OCI-LY7 (cell line): ENCODE results near the gene FASTK. TPM values are rescaled to one million over a fixed set of nuclear protein-coding genes. Genes with fewer than 3 reads are reported as not detected.

Source experiments
- BruUV-seq: library from RNA; stranded (reverse); fragments of 400-500 nt; replicated peaks from 2 replicates; lab custom pipeline; 2021; lab: Mats Ljungman, UMichigan
- CTCF ChIA-PET: fragments of 300-600 bp; sonication (Branson Sonifier 250); formaldehyde crosslinking; loops from one replicate; lab custom pipeline; 2022; ENCODE audit warnings: antibody characterized with exemption; ENCODE audit not compliant: unreplicated experiment; lab: Charles Lee
- POLR2A ChIA-PET: fragments of 300-600 bp; sonication (Branson Sonifier 250); formaldehyde crosslinking; loops from one replicate; lab custom pipeline; 2022; ENCODE audit warnings: antibody characterized with exemption; lab: Charles Lee
- DNase-seq: peaks from one replicate; pipeline ENCODE4 v3.0.0-alpha.2; 2015; ENCODE audit warnings: low spot score
- H2AFZ ChIP-seq: fragments of 200-600 bp; sonication (generic), shearing (Covaris generic); 2 replicates; pipeline ENCODE4 v1.6.1; 2014; ENCODE audit warnings: mild to moderate bottlenecking, antibody characterized with exemption, low read length, moderate library complexity
- H3K27ac ChIP-seq: fragments of 200-600 bp; sonication (generic); 2 replicates; pipeline ENCODE4 v1.5.1; 2014; ENCODE audit warnings: mixed run types, low read depth, mild to moderate bottlenecking, moderate library complexity, low read length, inconsistent platforms; ENCODE audit not compliant: poor library complexity, severe bottlenecking
- H3K36me3 ChIP-seq: fragments of 200-600 bp; sonication (generic); 2 replicates; pipeline ENCODE4 v1.6.1; 2014; ENCODE audit warnings: mild to moderate bottlenecking, antibody characterized with exemption, low read length, moderate library complexity, mixed read lengths; ENCODE audit not compliant: insufficient read depth
- H3K4me1 ChIP-seq: fragments of 200-600 bp; sonication (generic); 2 replicates; pipeline ENCODE4 v1.5.1; 2014; ENCODE audit warnings: mild to moderate bottlenecking, low read length; ENCODE audit not compliant: insufficient read depth, poor library complexity, severe bottlenecking
- H3K4me2 ChIP-seq: fragments of 200-600 bp; sonication (generic); 2 replicates; pipeline ENCODE4 v1.6.1; 2014; ENCODE audit warnings: mild to moderate bottlenecking, low read length
- H3K4me3 ChIP-seq: fragments of 200-600 bp; sonication (generic); 2 replicates; pipeline ENCODE4 v1.5.1; 2014; ENCODE audit warnings: mild to moderate bottlenecking, low read depth, low read length; ENCODE audit not compliant: poor library complexity, severe bottlenecking
- H3K79me2 ChIP-seq: fragments of 200-600 bp; sonication (generic); 2 replicates; pipeline ENCODE4 v1.6.1; 2016; ENCODE audit warnings: low read depth, mild to moderate bottlenecking, low read length, moderate library complexity, mixed read lengths; ENCODE audit not compliant: insufficient read depth
- H3K9me2 ChIP-seq: fragments of 200-600 bp; sonication (generic); 2 replicates; pipeline ENCODE4 v1.6.1; 2016; ENCODE audit warnings: mild to moderate bottlenecking, low read length, mixed read lengths; ENCODE audit not compliant: insufficient read depth
- H3K9me3 ChIP-seq: fragments of 200-600 bp; sonication (generic); 2 replicates; pipeline ENCODE4 v1.6.1; 2014; ENCODE audit warnings: mild to moderate bottlenecking, mixed run types, low read length, mixed read lengths
- H4K20me1 ChIP-seq: fragments of 200-600 bp; sonication (generic); 2 replicates; pipeline ENCODE4 v1.6.1; 2014; ENCODE audit warnings: mild to moderate bottlenecking, antibody characterized with exemption, low read length, moderate library complexity, mixed read lengths; ENCODE audit not compliant: insufficient read depth
- CTCF ChIP-seq: fragments of 200-600 bp; sonication (generic); conservative IDR thresholded peaks from 2 replicates; pipeline ENCODE4 v1.5.1; 2014; ENCODE audit warnings: mild to moderate bottlenecking, antibody characterized with exemption, low read length, moderate library complexity, mixed read lengths
- EZH2phosphoT487 ChIP-seq: fragments of 200-600 bp; sonication (generic); IDR thresholded peaks from 2 replicates; pipeline ENCODE4 v1.6.1; 2018; ENCODE audit warnings: low read depth, borderline replicate concordance, mild to moderate bottlenecking, mixed run types, antibody characterized with exemption, low read length, moderate library complexity, mixed read lengths
- intact Hi-C: fragments of 100-400 bp; cut with micrococcal nuclease; formaldehyde crosslinking; loops from one replicate; pipeline ENCODE4 v1.10.0; 2022; ENCODE audit not compliant: unreplicated experiment
- total RNA-seq, 2 experiments: library from RNA; depleted of rRNA in 1 of 2; stranded (reverse); fragments of >200 nt in 1 of 2; shearing (Covaris generic) in 1 of 2; gene quantifications; 2 replicates each; pipeline ENCODE4 v1.2.3, GENCODE V29; 2014 to 2022

The FASTK gene
- total RNA-seq, 2 experiments from 2014 or later: 90.5 to 118 TPM

GRCh38 chr7:151035026-151035717 lies 45.4 kb downstream of the FASTK start:
- intact Hi-C loops: no loop called here
- no TSS peak for BruUV-seq
- Histone ChIP-seq H4K20me1 (no peaks in the 10 kb centered on the region), H3K4me2 (no peak overlapping the region), H3K4me1 (no peaks in the 10 kb centered on the region), H3K27ac (no peak overlapping the region), H3K9me2 (no peaks in the 10 kb centered on the region), H3K79me2 (no peaks in the 10 kb centered on the region), H3K4me3 (no peak overlapping the region), H3K36me3 (peaks cover 19% of the 10 kb centered on the region), H2AFZ (no peak overlapping the region), H3K9me3 (no peaks in the 10 kb centered on the region)
- no peak for DNase-seq
- POLR2A ChIA-PET: no interaction called here
- no peak for TF ChIP-seq CTCF
- CTCF ChIA-PET: no interaction called here

DNA sequence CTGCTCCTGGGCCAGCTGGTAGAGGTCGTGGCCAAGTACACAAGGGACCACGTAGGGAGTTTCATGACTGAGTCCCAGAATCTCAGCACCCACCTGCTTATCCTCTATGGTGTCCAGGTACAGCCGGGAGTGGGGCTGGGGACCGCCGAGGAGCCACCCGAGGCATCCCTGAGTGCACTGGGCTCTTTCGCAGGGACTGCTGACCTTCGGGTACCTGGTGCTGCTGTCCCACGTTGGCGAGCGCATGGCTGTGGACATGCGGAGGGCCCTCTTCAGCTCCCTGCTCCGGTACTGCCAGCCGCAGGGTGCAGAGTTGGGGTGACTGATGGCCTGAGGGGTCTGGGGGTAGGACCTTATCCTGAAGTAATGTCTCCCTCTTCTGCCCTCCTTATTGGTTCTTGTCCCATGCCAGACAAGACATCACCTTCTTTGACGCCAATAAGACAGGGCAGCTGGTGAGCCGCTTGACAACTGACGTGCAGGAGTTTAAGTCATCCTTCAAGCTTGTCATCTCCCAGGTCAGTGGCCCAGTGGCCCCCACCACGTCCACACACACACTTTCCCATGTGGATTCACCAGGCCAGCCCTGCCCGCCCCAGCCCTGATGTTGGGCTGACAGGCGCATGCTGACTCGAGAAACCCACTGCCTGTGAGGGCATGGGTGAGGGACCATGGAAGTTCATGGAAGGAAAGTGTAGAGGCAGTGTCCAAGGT lies 46.1 kb downstream of the FASTK start:
- ChIA-PET POLR2A (no interaction called here), CTCF (no interaction called here)
- Histone ChIP-seq H3K4me1 (peaks cover 5% of the 10 kb centered on the region), H4K20me1 (no peaks in the 10 kb centered on the region), H3K4me2 (no peak overlapping the region), H3K79me2 (peaks cover 6% of the 10 kb centered on the region; the same call in 1 of the 2 replicates), H3K9me3 (no peaks in the 10 kb centered on the region), H3K36me3 (peaks cover 19% of the 10 kb centered on the region), H3K27ac (no peak overlapping the region), H3K4me3 (no peak overlapping the region), H3K9me2 (no peaks in the 10 kb centered on the region), H2AFZ (no peak overlapping the region)
- DNase-seq: no peak
- intact Hi-C loops: no loop called here
- TF ChIP-seq CTCF: no peak
- no peak for TF ChIP-seq EZH2phosphoT487
- no TSS peak for BruUV-seq

DNA sequence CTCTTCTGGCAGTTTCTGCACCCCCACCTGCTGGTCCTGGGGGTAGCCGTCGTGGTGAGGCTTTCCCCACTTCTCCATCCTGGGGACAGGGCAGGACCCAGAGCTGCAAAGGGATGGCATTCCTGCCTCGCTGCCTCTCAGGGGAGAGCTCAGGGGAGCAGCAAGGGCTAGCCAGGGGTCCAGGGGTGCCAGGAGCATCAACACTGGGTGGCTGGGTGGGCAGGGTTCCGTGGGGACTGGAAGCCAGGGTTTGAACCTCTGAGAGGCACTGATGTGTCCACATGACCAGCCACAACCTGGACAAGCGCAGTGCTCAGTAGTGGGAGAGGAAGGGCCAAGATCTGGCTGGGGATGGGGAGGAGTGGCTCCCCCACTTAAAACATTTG lies 46.8 kb downstream of the FASTK start:
- Histone ChIP-seq H4K20me1 (0 out of 2 replicates have a peak, but pooled peaks cover 3% of the 10 kb centered on the region), H3K79me2 (peaks cover 11% of the 10 kb centered on the region; the same call in 1 of the 2 replicates), H3K9me2 (no peaks in the 10 kb centered on the region), H3K4me1 (peaks cover 11% of the 10 kb centered on the region), H3K9me3 (no peaks in the 10 kb centered on the region), H2AFZ (no peak overlapping the region), H3K36me3 (peaks cover 19% of the 10 kb centered on the region), H3K27ac (no peak overlapping the region), H3K4me3 (no peak overlapping the region), H3K4me2 (no peak overlapping the region)
- no peak for DNase-seq
- CTCF ChIA-PET: no interaction called here
- intact Hi-C loops: no loop called here
- no peak for TF ChIP-seq EZH2phosphoT487
- no peak for TF ChIP-seq CTCF
- BruUV-seq: no TSS peak
- POLR2A ChIA-PET: no interaction called here
